ENCODE measurements around the gene MAPK8IP1. TPM values are rescaled to one million over a fixed set of nuclear protein-coding genes. Genes with fewer than 3 reads are reported as not detected.
"Not testable (repeated sequence)": the region's sequence is repeated elsewhere in the genome, so short reads cannot be mapped to it uniquely, and the experiment has no call there.

The MAPK8IP1 gene
- total and polyA plus RNA-seq, 2 donors from 2014 or later = 15.7 to 24.8 TPM

DNA sequence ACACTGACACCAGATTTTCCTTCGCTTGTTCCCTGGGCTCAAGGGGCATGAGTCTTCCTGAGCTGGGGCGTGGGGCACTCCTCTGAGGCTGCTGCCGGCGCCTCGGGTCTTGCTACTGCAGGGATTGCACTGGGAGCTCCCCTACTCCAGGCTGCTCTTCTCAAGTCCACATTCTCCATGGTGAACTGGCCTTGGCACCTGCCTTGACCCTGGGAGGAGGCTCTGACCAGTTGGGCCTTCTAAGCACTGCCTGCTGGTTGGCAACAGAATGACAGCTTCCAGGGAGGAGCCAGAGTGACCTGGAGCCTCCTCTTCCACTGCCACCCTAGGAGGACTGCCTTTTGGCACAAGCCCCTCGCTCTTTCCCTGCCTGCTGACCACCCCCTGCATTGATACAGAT lies 12.1 kb downstream of the MAPK8IP1 start:
- H3K27ac ChIP-seq (ENCODE audit: low read depth in 2 of 2, low read length in 2 of 2) = no peak overlapping the region
- H3K36me3 ChIP-seq (ENCODE audit: control insufficient read depth in 2 of 3, insufficient read depth in 3 of 3, low read length in 3 of 3) = no peaks in the 10 kb centered on the region
- peaks cover 0 to 13% (median 4%) of the 10 kb centered on the region in 3 donors for H3K4me1 ChIP-seq (ENCODE audit: control insufficient read depth in 2 of 3, insufficient read depth in 2 of 3, low read depth in 1 of 3, low read length in 3 of 3)
- H3K27me3 ChIP-seq (ENCODE audit: control insufficient read depth, insufficient read depth, low read length) = no peaks in the 10 kb centered on the region
- TF ChIP-seq, protein P1, sequence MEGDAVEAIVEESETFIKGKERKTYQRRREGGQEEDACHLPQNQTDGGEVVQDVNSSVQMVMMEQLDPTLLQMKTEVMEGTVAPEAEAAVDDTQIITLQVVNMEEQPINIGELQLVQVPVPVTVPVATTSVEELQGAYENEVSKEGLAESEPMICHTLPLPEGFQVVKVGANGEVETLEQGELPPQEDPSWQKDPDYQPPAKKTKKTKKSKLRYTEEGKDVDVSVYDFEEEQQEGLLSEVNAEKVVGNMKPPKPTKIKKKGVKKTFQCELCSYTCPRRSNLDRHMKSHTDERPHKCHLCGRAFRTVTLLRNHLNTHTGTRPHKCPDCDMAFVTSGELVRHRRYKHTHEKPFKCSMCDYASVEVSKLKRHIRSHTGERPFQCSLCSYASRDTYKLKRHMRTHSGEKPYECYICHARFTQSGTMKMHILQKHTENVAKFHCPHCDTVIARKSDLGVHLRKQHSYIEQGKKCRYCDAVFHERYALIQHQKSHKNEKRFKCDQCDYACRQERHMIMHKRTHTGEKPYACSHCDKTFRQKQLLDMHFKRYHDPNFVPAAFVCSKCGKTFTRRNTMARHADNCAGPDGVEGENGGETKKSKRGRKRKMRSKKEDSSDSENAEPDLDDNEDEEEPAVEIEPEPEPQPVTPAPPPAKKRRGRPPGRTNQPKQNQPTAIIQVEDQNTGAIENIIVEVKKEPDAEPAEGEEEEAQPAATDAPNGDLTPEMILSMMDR (IDR thresholded peaks at IDR 0.05; ENCODE audit: borderline replicate concordance, extremely low read depth, insufficient read depth) = no peak
- H3K4me3 ChIP-seq (ENCODE audit: low read length in 3 of 3) = no peak overlapping the region
- H3K9ac ChIP-seq (ENCODE audit: low read length in 3 of 3) = no peak overlapping the region
- intact Hi-C loops (cut with DNase I) = no loop called here
- no peaks in the 10 kb centered on the region for H3K9me3 ChIP-seq (ENCODE audit: control insufficient read depth in 2 of 3, insufficient read depth in 1 of 3, low read length in 3 of 3)
- no peak for FAIRE-seq
- DNase-seq = peak in 1 of 5 donors; percentile 61

DNA sequence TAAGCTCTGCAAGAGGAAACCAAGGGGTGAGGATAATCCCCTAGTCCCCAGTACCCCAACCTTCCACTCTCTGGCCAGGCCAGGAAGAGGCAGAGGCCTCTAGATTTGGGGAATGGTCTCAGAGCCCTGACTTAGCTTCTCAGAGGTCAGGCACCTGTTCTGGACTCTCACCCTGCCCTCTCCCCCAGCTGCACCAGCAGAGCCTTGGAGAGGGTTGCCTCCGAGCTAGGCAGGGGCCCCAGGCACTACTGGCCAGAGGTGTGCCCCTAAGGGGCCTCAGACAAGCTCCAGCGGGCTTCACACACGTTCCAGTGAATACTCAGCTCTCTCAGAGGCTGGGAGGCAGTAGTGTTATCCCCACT lies 13.6 kb downstream of the MAPK8IP1 start:
- DNase-seq (no peak), FAIRE-seq (no peak)
- TF ChIP-seq, protein P1 (IDR thresholded peaks at IDR 0.05; ENCODE audit: borderline replicate concordance, extremely low read depth, insufficient read depth) = no peak
- Histone ChIP-seq H3K9ac (ENCODE audit: low read length in 3 of 3) (peak overlapping the region in 1 of 3 donors; percentile 26), H3K27me3 (ENCODE audit: control insufficient read depth, insufficient read depth, low read length) (no peaks in the 10 kb centered on the region), H3K27ac (ENCODE audit: low read depth in 2 of 2, low read length in 2 of 2) (no peak overlapping the region), H3K36me3 (ENCODE audit: control insufficient read depth in 2 of 3, insufficient read depth in 3 of 3, low read length in 3 of 3) (peaks cover 0 to 3% (median 0%) of the 10 kb centered on the region in 3 donors), H3K4me1 (ENCODE audit: control insufficient read depth in 2 of 3, insufficient read depth in 2 of 3, low read depth in 1 of 3, low read length in 3 of 3) (peaks cover 0 to 13% (median 4%) of the 10 kb centered on the region in 3 donors), H3K4me3 (ENCODE audit: low read length in 3 of 3) (peak overlapping the region in 2 of 3 donors; percentile 37 to 56), H3K9me3 (ENCODE audit: control insufficient read depth in 2 of 3, insufficient read depth in 1 of 3, low read length in 3 of 3) (no peaks in the 10 kb centered on the region)
- intact Hi-C loops (cut with DNase I) = no loop called here

DNA sequence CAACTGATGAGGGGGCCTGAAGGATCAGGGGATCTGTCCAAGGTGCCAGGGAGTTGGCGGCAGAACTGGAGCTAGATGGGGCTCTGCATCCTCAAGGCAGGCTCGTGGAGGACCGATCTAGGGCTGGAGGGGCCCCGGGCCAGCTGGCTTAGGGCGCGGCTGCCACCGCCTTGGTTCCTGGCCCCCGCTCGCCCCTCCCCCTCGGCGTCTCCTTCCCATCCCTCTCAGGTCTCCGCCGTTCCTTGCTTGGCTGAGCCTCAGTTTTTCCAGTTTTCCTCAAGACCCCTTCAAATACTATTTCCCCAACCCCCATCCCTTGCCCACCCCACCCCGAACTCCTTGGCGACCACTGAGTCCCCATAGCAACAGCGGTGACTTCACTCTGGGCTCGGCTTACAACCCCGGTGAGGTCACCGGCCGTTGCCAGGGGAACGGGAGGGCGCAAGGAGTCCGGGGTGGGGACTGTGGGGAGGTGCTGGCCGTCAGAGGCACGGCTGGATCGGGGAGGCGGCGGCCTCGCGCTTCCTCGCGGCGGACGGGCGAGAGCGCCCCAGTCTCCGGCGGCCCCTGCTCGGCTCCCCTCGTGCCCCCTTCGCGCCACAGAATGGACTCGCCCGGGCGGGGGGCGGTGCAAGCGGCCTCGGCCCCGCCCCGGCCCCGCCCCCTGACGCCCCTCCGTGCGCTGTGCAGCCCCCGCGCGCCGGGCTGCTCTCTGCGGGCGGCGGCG lies 14.2 kb downstream of the MAPK8IP1 start:
- FAIRE-seq (no peak), DNase-seq (peak; percentile 95 to 97 (median 96))
- Histone ChIP-seq H3K9me3 (ENCODE audit: control insufficient read depth in 2 of 3, insufficient read depth in 1 of 3, low read length in 3 of 3) (no peaks in the 10 kb centered on the region), H3K4me1 (ENCODE audit: control insufficient read depth in 2 of 3, insufficient read depth in 2 of 3, low read depth in 1 of 3, low read length in 3 of 3) (peaks cover 0 to 13% (median 4%) of the 10 kb centered on the region in 3 donors), H3K4me3 (ENCODE audit: low read length in 3 of 3) (peak overlapping the region; percentile 37 to 56 (median 44)), H3K9ac (ENCODE audit: low read length in 3 of 3) (peak overlapping the region in 1 of 3 donors; percentile 26), H3K36me3 (ENCODE audit: control insufficient read depth in 2 of 3, insufficient read depth in 3 of 3, low read length in 3 of 3) (peaks cover 0 to 3% (median 0%) of the 10 kb centered on the region in 3 donors), H3K27me3 (ENCODE audit: control insufficient read depth, insufficient read depth, low read length) (no peaks in the 10 kb centered on the region), H3K27ac (ENCODE audit: low read depth in 2 of 2, low read length in 2 of 2) (peak overlapping the region in 1 of 2 donors; percentile 63)
- intact Hi-C loops (cut with DNase I) = no loop called here
- TF ChIP-seq, protein P1 (IDR thresholded peaks at IDR 0.05; ENCODE audit: borderline replicate concordance, extremely low read depth, insufficient read depth) = no peak

DNA sequence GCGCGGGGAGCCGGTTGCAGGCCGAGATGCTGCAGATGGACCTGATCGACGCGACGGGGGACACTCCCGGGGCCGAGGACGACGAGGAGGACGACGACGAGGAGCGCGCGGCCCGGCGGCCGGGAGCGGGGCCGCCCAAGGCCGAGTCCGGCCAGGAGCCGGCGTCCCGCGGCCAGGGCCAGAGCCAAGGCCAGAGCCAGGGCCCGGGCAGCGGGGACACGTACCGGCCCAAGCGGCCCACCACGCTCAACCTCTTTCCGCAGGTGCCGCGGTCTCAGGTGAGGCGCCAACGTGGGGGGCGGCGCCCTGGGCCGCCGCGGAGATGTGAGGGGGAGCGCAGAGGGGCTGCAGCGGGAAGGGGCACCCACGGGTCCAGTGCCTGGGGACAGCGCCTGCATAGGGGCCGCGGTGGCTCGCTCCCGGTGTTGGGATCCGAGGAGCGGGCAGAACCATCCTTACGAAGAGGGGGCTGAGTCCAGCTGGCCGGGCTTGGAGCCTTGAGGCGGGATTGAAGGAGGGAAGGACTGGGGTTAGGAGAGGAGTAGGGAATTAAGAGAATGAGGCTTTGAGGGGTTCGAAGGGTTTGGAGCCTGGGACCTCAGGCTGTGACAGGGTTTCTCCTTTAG lies 14.8 kb downstream of the MAPK8IP1 start:
- H3K36me3 ChIP-seq (ENCODE audit: control insufficient read depth in 2 of 3, insufficient read depth in 3 of 3, low read length in 3 of 3); intact Hi-C loops (cut with DNase I); H3K9me3 ChIP-seq (ENCODE audit: control insufficient read depth in 2 of 3, insufficient read depth in 1 of 3, low read length in 3 of 3); H3K27me3 ChIP-seq (ENCODE audit: control insufficient read depth, insufficient read depth, low read length); FAIRE-seq; H3K27ac ChIP-seq (ENCODE audit: low read depth in 2 of 2, low read length in 2 of 2): not testable (repeated sequence)
- H3K4me1 ChIP-seq (ENCODE audit: control insufficient read depth in 2 of 3, insufficient read depth in 2 of 3, low read depth in 1 of 3, low read length in 3 of 3) = peaks cover 0 to 13% (median 4%) of the 10 kb centered on the region in 3 donors
- peak overlapping the region; percentile 5 to 55 (median 44) for H3K4me3 ChIP-seq (ENCODE audit: low read length in 3 of 3)
- peak; percentile 18 to 77 (median 38) for DNase-seq
- peak overlapping the region in 1 of 3 donors; percentile 65 for H3K9ac ChIP-seq (ENCODE audit: low read length in 3 of 3)

Data from kidney (tissue), 14 donors.